PC-9 (cell line): ENCODE data around the gene ARPC4. TPM values are rescaled to one million over a fixed set of nuclear protein-coding genes. Genes with fewer than 3 reads are reported as not detected.
A peak's percentile ranks its signal among the peaks of the same experiment; 100 is the strongest.

Experiments used
- Bru-seq: library from RNA; stranded (reverse); fragments of 400-500 nt; gene quantifications from one replicate; lab custom pipeline; 2021; lab: Mats Ljungman, UMichigan
- BruChase-seq, 2 experiments: library from RNA; stranded (reverse); fragments of 400-500 nt; gene quantifications; one replicate each; lab custom pipeline; 2021; lab: Mats Ljungman, UMichigan
- BruUV-seq: library from RNA; stranded (reverse); fragments of 400-500 nt; replicated peaks from 2 replicates; lab custom pipeline; 2021; lab: Mats Ljungman, UMichigan
- CTCF ChIA-PET: fragments of 300-600 bp; sonication (Branson Sonifier 250); formaldehyde crosslinking; loops from one replicate; lab custom pipeline; 2022; ENCODE audit warnings: antibody characterized with exemption; lab: Charles Lee
- POLR2A ChIA-PET: fragments of 300-600 bp; sonication (Branson Sonifier 250); formaldehyde crosslinking; loops from one replicate; lab custom pipeline; 2022; ENCODE audit warnings: antibody characterized with exemption; ENCODE audit not compliant: unreplicated experiment; lab: Charles Lee
- DNase-seq, 2 experiments: peaks; one replicate each; pipeline versions ENCODE4 v3.0.0 to v3.0.0-alpha.2; 2015 to 2022; ENCODE audit warnings: mixed read lengths in 1 of 2
- H2AFZ ChIP-seq: fragments of 200-600 bp; sonication (generic); 2 replicates; pipeline ENCODE4 v1.8.1; 2017; ENCODE audit warnings: antibody characterized with exemption
- H3F3A ChIP-seq: fragments of 200-600 bp; sonication (generic); 2 replicates; pipeline ENCODE4 v1.8.1; 2017; ENCODE audit warnings: antibody characterized with exemption, mild to moderate bottlenecking, low read depth; ENCODE audit not compliant: insufficient read depth
- H3K27ac ChIP-seq: fragments of 200-600 bp; sonication (generic); 2 replicates; pipeline ENCODE4 v1.6.1; 2016; ENCODE audit warnings: mixed run types
- H3K27me3 ChIP-seq: fragments of 200-600 bp; sonication (generic); 2 replicates; pipeline ENCODE4 v1.6.1; 2016; ENCODE audit warnings: low read depth, mixed run types; ENCODE audit not compliant: insufficient read depth
- H3K36me3 ChIP-seq: fragments of 200-600 bp; sonication (generic); 2 replicates; pipeline ENCODE4 v1.6.1; 2016; ENCODE audit warnings: low read depth, mixed run types
- H3K4me1 ChIP-seq: fragments of 200-600 bp; sonication (generic); replicated peaks from 2 replicates; pipeline ENCODE4 v1.6.1; 2016; ENCODE audit warnings: mixed run types; ENCODE audit not compliant: insufficient read depth
- H3K4me2 ChIP-seq: fragments of 200-600 bp; sonication (generic); 2 replicates; pipeline ENCODE4 v1.6.1; 2017; ENCODE audit warnings: mixed run types
- H3K4me3 ChIP-seq: fragments of 200-600 bp; sonication (generic); 2 replicates; pipeline ENCODE4 v1.6.1; 2016; ENCODE audit warnings: mixed run types
- H3K79me2 ChIP-seq: fragments of 200-600 bp; sonication (generic); 2 replicates; pipeline ENCODE4 v1.6.1; 2017; ENCODE audit warnings: low read depth, mixed run types
- H3K9me2 ChIP-seq: fragments of 200-600 bp; sonication (generic); 2 replicates; pipeline ENCODE4 v1.8.1; 2017; ENCODE audit warnings: mild to moderate bottlenecking; ENCODE audit not compliant: insufficient read depth
- H3K9me3 ChIP-seq: fragments of 200-600 bp; sonication (generic); 2 replicates; pipeline ENCODE4 v1.8.1; 2016; ENCODE audit warnings: low read depth; ENCODE audit not compliant: insufficient read depth
- H4K20me1 ChIP-seq: fragments of 200-600 bp; sonication (generic); 2 replicates; pipeline ENCODE4 v1.8.1; 2017; ENCODE audit not compliant: insufficient read depth
- CTCF ChIP-seq: fragments of 200-600 bp; sonication (generic); conservative IDR thresholded peaks from 2 replicates; pipeline ENCODE4 v1.6.1; 2017; ENCODE audit warnings: mixed run types, antibody characterized with exemption, mild to moderate bottlenecking, moderate library complexity
- EZH2 ChIP-seq: fragments of 200-600 bp; sonication (generic); IDR thresholded peaks from 2 replicates; pipeline ENCODE4 v1.8.0; 2017; ENCODE audit warnings: antibody characterized with exemption, low read depth
- intact Hi-C: fragments of 100-400 bp; cut with micrococcal nuclease; formaldehyde crosslinking; loops from one replicate; pipeline ENCODE4 v1.10.0; 2022; ENCODE audit not compliant: unreplicated experiment
- long read RNA-seq: library from polyadenylated mRNA; stranded (forward); transcript quantifications from one replicate; pipeline ENCODE4 v2.0.0, GENCODE V29; 2022
- total RNA-seq: library from RNA; stranded (reverse); gene quantifications from 2 replicates; pipeline ENCODE4 v1.2.3, GENCODE V29; 2021

Gene ARPC4
- total RNA-seq: 114 and 127 TPM in 2 replicates
- Bru-seq, nascent RNA: percentile 96 among the genes with signal in this experiment
- BruChase-seq, experiment 1, labeled RNA remaining after a 2-hour chase: percentile 98 among the genes with signal in this experiment
- percentile 99 among the genes with signal in this experiment for BruChase-seq, experiment 2, labeled RNA remaining after a 6-hour chase
- long read RNA-seq, transcript ARPC4-201 (6 exons, 2,582 nt): major isoform, 24 of 35 reads
- long read RNA-seq, partial matches to known transcripts: 4 of 35 reads
- long read RNA-seq, other reads (novel, unspliced or antisense): 2 of 35 reads

GRCh38 chr3:9792405-9793160, at the start of gene ARPC4, which contains the start of gene TADA3:
Gene ARPC4, plus strand, starts transcription at chr3:9793082. Its CDS starts 40 bp downstream, at chr3:9793122.
Gene TADA3, minus strand, starts transcription at chr3:9792473. Its CDS starts 1,007 bp downstream, at chr3:9791466.
- ChIA-PET CTCF (interaction anchor here (0.6 kb wide), 1 partner anchor 447 kb away, joined by 3 read pairs; no protein-coding TSS in a partner anchor), POLR2A (interaction anchor here (0.5 to 1.0 kb wide), 8 partner anchors 17 to 391 kb away, joined by 3 to 13 read pairs (median 4); partner anchors contain the start of genes CAMK1 and RPUSD3)
- peaks cover 32% of the 10 kb centered on the region for H4K20me1 ChIP-seq
- peak within 1 kb of the TSS; percentile 89 for H3K27ac ChIP-seq
- H3K4me2 ChIP-seq: peak within 1 kb of the TSS; percentile 88
- no peaks in the 10 kb centered on the region for H3K27me3 ChIP-seq
- no peak for TF ChIP-seq CTCF
- TF ChIP-seq EZH2: no peak
- intact Hi-C loops: loop anchor here (2.0 to 5.0 kb wide), 3 partner anchors 42 to 140 kb away; partner anchors contain the start of genes BRPF1 and CRELD1
- peaks cover 16% of the 10 kb centered on the region for H3K4me1 ChIP-seq
- H3K79me2 ChIP-seq: peaks cover 52% of the 10 kb centered on the region
- peak within 1 kb of the TSS; percentile 87 for H2AFZ ChIP-seq
- peaks cover 20% of the 10 kb centered on the region; the same call in 1 of the 2 replicates for H3F3A ChIP-seq
- no peaks in the 10 kb centered on the region for H3K9me2 ChIP-seq
- no TSS peak for BruUV-seq
- no peaks in the 10 kb centered on the region for H3K9me3 ChIP-seq
- DNase-seq: peak; percentile 79 to 86
- peak within 1 kb of the TSS; percentile 84 for H3K4me3 ChIP-seq
- H3K36me3 ChIP-seq: peaks cover 28% of the 10 kb centered on the region; the same call in 1 of the 2 replicates

- CTCF ChIA-PET: no interaction called here
- H3K27me3 ChIP-seq: no peaks in the 10 kb centered on the region
- H3K4me3 ChIP-seq: no peak overlapping the region
- no peak for DNase-seq
- TF ChIP-seq EZH2: no peak
- TF ChIP-seq CTCF: no peak
- no peak overlapping the region for H2AFZ ChIP-seq
- POLR2A ChIA-PET: no interaction called here
- H3K4me1 ChIP-seq: no peaks in the 10 kb centered on the region
- H3K79me2 ChIP-seq: no peaks in the 10 kb centered on the region
- H3K27ac ChIP-seq: no peak overlapping the region
- no peaks in the 10 kb centered on the region for H3K9me2 ChIP-seq
- H3K36me3 ChIP-seq: peaks cover 29% of the 10 kb centered on the region
- H4K20me1 ChIP-seq: peaks cover 8% of the 10 kb centered on the region; the same call in 1 of the 2 replicates
- no TSS peak for BruUV-seq
- no peaks in the 10 kb centered on the region for H3K9me3 ChIP-seq
- no peak overlapping the region for H3K4me2 ChIP-seq
- intact Hi-C loops: loop anchor here (10.0 kb wide), 1 partner anchor 581 kb away; the partner anchor contains the start of gene SEC13
- H3F3A ChIP-seq: peaks cover 10% of the 10 kb centered on the region
These were observed 49.3 kb upstream of the ARPC4 start for GRCh38 chr3:9743548-9743947.

GRCh38 chr3:9744162-9744561, 48.7 kb upstream of the ARPC4 start:
- CTCF ChIA-PET: no interaction called here
- POLR2A ChIA-PET: no interaction called here
- no peak overlapping the region for H2AFZ ChIP-seq
- BruUV-seq: no TSS peak
- DNase-seq: no peak
- H3K27ac ChIP-seq: no peak overlapping the region
- H3K9me3 ChIP-seq: no peaks in the 10 kb centered on the region
- 0 out of 2 replicates have a peak, but pooled peaks cover 2% of the 10 kb centered on the region for H3K4me1 ChIP-seq
- H3K27me3 ChIP-seq: no peaks in the 10 kb centered on the region
- intact Hi-C loops: loop anchor here (10.0 kb wide), 1 partner anchor 581 kb away; the partner anchor contains the start of gene SEC13
- H3K9me2 ChIP-seq: no peaks in the 10 kb centered on the region
- no peaks in the 10 kb centered on the region for H3K79me2 ChIP-seq
- peaks cover 16% of the 10 kb centered on the region for H3F3A ChIP-seq
- no peak for TF ChIP-seq EZH2
- TF ChIP-seq CTCF: no peak
- H3K4me3 ChIP-seq: no peak overlapping the region
- H4K20me1 ChIP-seq: peaks cover 6% of the 10 kb centered on the region; the same call in 1 of the 2 replicates
- H3K4me2 ChIP-seq: no peak overlapping the region
- peaks cover 23% of the 10 kb centered on the region for H3K36me3 ChIP-seq
